Measurements from ENCODE around the gene MTX1. TPM values are rescaled to one million over a fixed set of nuclear protein-coding genes. Genes with fewer than 3 reads are reported as not detected.
A peak's percentile ranks its signal among the peaks of the same experiment; 100 is the strongest.

Gene MTX1
- total and polyA plus RNA-seq, 9 donors = 15.6 to 35.4 (median 27.7) TPM

DNA sequence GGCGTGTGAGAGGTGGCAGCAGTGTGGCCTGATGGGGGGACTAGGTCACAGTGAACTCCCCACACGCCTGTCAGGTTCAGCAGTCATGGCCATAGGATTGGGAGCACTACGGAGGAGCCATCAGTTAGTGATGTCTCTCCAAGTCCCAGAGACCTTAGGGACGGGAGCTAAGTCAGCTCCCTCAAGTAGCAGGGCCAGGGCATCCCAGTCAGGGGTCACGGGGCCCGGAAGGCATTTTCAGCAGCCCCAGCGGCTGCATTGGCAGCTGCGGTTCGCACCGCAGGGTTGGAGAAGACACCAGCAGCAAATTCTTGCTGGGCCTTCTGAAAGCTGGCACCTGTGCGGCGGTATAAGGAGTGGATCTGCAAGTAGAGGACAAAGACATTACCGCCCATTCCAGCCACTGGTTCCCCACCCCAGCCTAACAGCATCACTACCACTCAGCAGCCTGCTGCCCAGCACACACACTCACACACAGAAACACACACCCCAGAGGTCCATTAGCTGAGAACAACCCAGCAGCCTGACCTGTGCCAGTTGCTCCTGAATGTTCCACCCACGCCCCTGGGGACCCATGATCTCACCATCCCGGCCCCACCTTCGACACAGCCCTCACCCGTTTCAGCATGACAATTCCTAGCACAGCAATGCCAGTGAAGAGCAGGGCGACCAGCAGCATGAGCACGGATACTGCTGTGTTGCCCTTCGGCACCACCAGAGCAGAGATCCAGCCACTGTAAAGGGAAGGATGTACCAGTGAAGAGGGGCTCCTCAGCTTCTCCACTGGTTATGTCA, 47.8 kb downstream of the MTX1 start:
- peak in 1 of 5 donors; percentile 46 for DNase-seq
- TF ChIP-seq EP300 (IDR thresholded peaks at IDR 0.05) (no peak), POLR2A (IDR thresholded peaks at IDR 0.05) (no peak)
- TF ChIP-seq, protein P1, sequence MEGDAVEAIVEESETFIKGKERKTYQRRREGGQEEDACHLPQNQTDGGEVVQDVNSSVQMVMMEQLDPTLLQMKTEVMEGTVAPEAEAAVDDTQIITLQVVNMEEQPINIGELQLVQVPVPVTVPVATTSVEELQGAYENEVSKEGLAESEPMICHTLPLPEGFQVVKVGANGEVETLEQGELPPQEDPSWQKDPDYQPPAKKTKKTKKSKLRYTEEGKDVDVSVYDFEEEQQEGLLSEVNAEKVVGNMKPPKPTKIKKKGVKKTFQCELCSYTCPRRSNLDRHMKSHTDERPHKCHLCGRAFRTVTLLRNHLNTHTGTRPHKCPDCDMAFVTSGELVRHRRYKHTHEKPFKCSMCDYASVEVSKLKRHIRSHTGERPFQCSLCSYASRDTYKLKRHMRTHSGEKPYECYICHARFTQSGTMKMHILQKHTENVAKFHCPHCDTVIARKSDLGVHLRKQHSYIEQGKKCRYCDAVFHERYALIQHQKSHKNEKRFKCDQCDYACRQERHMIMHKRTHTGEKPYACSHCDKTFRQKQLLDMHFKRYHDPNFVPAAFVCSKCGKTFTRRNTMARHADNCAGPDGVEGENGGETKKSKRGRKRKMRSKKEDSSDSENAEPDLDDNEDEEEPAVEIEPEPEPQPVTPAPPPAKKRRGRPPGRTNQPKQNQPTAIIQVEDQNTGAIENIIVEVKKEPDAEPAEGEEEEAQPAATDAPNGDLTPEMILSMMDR (IDR thresholded peaks at IDR 0.05) = no peak
- Histone ChIP-seq H3K27ac (peak overlapping the region; percentile 94 to 99), H3K27me3 (no peaks in the 10 kb centered on the region), H3K4me1 (ENCODE audit: insufficient read depth) (peaks cover 8% of the 10 kb centered on the region), H3K4me3 (peak overlapping the region; percentile 73), H3K9me3 (no peaks in the 10 kb centered on the region), H3K36me3 (no peaks in the 10 kb centered on the region)
- WGBS, 3 donors = 68 to 72% (median 71%) methylated on average over 20 of the region's 20 CpGs
- intact Hi-C loops (cut with DNase I) = loop anchor here in 2 of 4 donors (5.0 to 10.0 kb wide), 2 partner anchors 66 to 69 kb away; partner anchors contain the start of gene RUSC1 (in 2 of the 2)

DNA sequence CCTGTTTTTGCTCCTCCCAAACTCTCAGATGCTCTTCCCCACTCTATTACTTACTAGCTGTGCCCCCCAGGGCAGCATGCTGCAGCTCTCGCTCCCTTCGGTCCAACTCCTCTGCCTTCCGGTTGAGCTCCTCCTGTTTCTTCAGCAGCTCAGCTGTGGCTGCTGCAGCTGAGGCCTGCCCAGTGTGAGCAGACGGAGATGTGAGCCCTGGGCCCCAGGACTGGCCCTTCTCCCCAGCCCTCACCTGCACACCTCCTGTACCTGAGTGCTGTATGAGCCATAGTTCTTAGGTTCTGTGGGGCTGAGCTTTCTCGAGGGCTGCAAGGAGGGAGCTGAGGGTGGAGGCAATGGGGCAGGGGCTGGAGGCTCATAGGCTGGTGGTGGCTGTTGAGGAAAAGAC, 51.8 kb downstream of the MTX1 start:
- no peak overlapping the region for H3K4me3 ChIP-seq
- intact Hi-C loops (cut with DNase I) = no loop called here
- DNase-seq = peak in 1 of 5 donors; percentile 26

DNA sequence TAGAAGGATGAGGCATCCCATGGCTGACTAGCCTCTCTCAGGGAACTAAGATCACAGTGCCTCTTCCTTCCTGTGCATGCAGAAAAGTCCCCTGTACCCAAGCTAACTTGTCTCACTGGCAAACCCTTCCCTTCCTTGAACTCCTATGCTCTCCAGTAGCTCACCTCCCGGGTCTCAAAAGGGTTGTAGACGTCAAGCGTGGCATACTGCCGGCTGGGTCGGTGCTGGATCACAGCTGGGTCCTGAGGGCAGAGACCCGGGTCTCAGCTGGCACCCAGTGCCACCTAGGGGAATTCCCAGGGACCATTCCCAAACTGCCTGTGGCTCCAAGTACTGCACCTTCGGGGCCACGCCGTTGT, 53.0 kb downstream of the MTX1 start:
- H3K27me3 ChIP-seq = no peaks in the 10 kb centered on the region
- intact Hi-C loops (cut with DNase I) = no loop called here
- H3K4me1 ChIP-seq (ENCODE audit: insufficient read depth) = peaks cover 6% of the 10 kb centered on the region
- 0 to 1% (median 0%) methylated on average over 9 of the region's 9 CpGs for WGBS, 3 donors
- TF ChIP-seq, protein P1 (IDR thresholded peaks at IDR 0.05) = no peak
- TF ChIP-seq EP300 (IDR thresholded peaks at IDR 0.05) (no peak), POLR2A (IDR thresholded peaks at IDR 0.05) (no peak)
- peak overlapping the region; percentile 16 to 58 for H3K27ac ChIP-seq
- no peaks in the 10 kb centered on the region for H3K36me3 ChIP-seq
- H3K9me3 ChIP-seq = no peaks in the 10 kb centered on the region
- peak overlapping the region; percentile 78 for H3K4me3 ChIP-seq
- peak in 1 of 5 donors; percentile 57 for DNase-seq

More for the DNA sequence above, 51.8 kb downstream of the MTX1 start:
- 84 to 95% (median 90%) methylated on average over 5 of the region's 5 CpGs for WGBS, 3 donors
- H3K27ac ChIP-seq = no peak overlapping the region
- H3K27me3 ChIP-seq = no peaks in the 10 kb centered on the region
- TF ChIP-seq POLR2A (IDR thresholded peaks at IDR 0.05) = no peak
- TF ChIP-seq, protein P1 (IDR thresholded peaks at IDR 0.05) = no peak
- no peak for TF ChIP-seq EP300 (IDR thresholded peaks at IDR 0.05)
- H3K36me3 ChIP-seq = no peaks in the 10 kb centered on the region
- H3K4me1 ChIP-seq (ENCODE audit: insufficient read depth) = peaks cover 6% of the 10 kb centered on the region
- H3K9me3 ChIP-seq = no peaks in the 10 kb centered on the region

DNA sequence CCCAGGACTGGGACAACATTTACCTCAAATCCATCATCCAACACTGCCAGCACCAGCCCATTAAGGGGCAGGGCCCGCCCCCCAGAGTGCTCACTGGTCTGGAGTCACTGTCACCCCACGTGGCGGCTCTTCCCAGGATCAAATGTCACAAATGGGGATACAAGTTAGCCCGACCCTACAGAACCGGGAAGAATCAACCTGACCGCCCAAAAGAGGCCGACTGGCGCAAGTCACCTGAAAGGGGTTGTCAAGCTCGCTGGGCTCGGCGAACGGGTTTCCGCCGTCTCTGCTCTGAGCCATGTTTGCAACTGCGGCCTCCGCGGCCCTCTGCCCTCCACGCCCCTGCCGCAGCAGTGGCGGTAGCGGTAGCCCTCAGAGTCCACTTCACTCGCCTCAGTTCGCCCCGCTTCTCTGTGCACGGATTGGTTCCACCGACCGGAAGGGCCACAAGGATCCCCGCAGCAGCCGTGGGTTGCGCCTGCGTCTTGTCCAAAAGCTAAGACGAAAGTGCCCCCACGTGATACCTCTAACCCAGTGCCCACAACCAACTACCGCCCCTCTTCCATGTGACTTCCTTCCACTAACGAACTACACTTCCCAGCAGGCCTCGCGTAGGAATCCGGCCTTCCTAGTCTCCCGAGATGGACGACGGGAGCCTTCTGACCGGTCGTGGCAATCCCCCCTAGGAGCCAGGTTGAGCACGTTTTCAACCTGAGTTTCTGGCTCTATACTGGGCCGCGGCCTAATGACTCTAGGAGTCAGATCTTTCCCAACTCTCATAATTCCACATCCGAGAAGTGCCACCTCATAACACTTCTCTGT, 53.6 kb downstream of the MTX1 start, which contains the start of gene SCAMP3:
SCAMP3 (minus strand) TSS at position 509 of the 822 bp plus-strand sequence; CDS start at position 300, 209 bp downstream.
- Histone ChIP-seq H3K9me3 (no peaks in the 10 kb centered on the region), H3K4me1 (ENCODE audit: insufficient read depth) (peaks cover 6% of the 10 kb centered on the region), H3K36me3 (no peaks in the 10 kb centered on the region), H3K27me3 (no peaks in the 10 kb centered on the region), H3K4me3 (peak within 1 kb of the TSS; percentile 78), H3K27ac (peak within 1 kb of the TSS; percentile 16 to 58)
- TF ChIP-seq POLR2A (IDR thresholded peaks at IDR 0.05) (peak; percentile 45), EP300 (IDR thresholded peaks at IDR 0.05) (no peak)
- TF ChIP-seq, protein P1 (IDR thresholded peaks at IDR 0.05) = peak in 1 of 3 donors; percentile 37
- 0 to 1% (median 0%) methylated on average over 47 of the region's 47 CpGs for WGBS, 3 donors
- intact Hi-C loops (cut with DNase I) = no loop called here
- DNase-seq = peak; percentile 91 to 95 (median 93)

All from ovary (tissue), 9 donors.